ENCODE data around the gene NUP62.

NUP62 gene

GRCh38 chr19:49887037-49887664 is 42.2 kb downstream of the NUP62 start:
- no peak for DNase-seq (ENCODE audit: low read depth)
- no peak overlapping the region for H3K4me3 ChIP-seq (ENCODE audit: control insufficient read depth, low read depth, low read length)
- TF ChIP-seq CTCF (IDR thresholded peaks at IDR 0.05; ENCODE audit: control insufficient read depth, insufficient read depth, low read depth, low read length, missing control alignments): no peak

- TF ChIP-seq CTCF (IDR thresholded peaks at IDR 0.05; ENCODE audit: control insufficient read depth, insufficient read depth, low read depth, low read length, missing control alignments): no peak
- no peak overlapping the region for H3K4me3 ChIP-seq (ENCODE audit: control insufficient read depth, low read depth, low read length)
- no peak for DNase-seq (ENCODE audit: low read depth)
Measured at GRCh38 chr19:49884760-49885159, 44.5 kb downstream of the NUP62 start.

GRCh38 chr19:49884109-49884508 is 45.2 kb downstream of the NUP62 start:
- DNase-seq (ENCODE audit: low read depth): no peak
- H3K4me3 ChIP-seq (ENCODE audit: control insufficient read depth, low read depth, low read length): no peak overlapping the region
- TF ChIP-seq CTCF (IDR thresholded peaks at IDR 0.05; ENCODE audit: control insufficient read depth, insufficient read depth, low read depth, low read length, missing control alignments): no peak

- no peak overlapping the region for H3K4me3 ChIP-seq (ENCODE audit: control insufficient read depth, low read depth, low read length)
- TF ChIP-seq CTCF (IDR thresholded peaks at IDR 0.05; ENCODE audit: control insufficient read depth, insufficient read depth, low read depth, low read length, missing control alignments): no peak
- no peak for DNase-seq (ENCODE audit: low read depth)
Measured at GRCh38 chr19:49883094-49883493, 46.2 kb downstream of the NUP62 start.

- TF ChIP-seq CTCF (IDR thresholded peaks at IDR 0.05; ENCODE audit: control insufficient read depth, insufficient read depth, low read depth, low read length, missing control alignments): no peak
- DNase-seq (ENCODE audit: low read depth): no peak
- H3K4me3 ChIP-seq (ENCODE audit: control insufficient read depth, low read depth, low read length): no peak overlapping the region
Measured at GRCh38 chr19:49882643-49883042, 46.7 kb downstream of the NUP62 start.

GRCh38 chr19:49881672-49882394 is 47.5 kb downstream of the NUP62 start:
- H3K4me3 ChIP-seq (ENCODE audit: control insufficient read depth, low read depth, low read length): no peak overlapping the region
- TF ChIP-seq CTCF (IDR thresholded peaks at IDR 0.05; ENCODE audit: control insufficient read depth, insufficient read depth, low read depth, low read length, missing control alignments): no peak
- no peak for DNase-seq (ENCODE audit: low read depth)

All from AG09309 (cell line).